ENCODE data around the gene NPAP1.

- TF ChIP-seq EZH2 (IDR thresholded peaks at IDR 0.05; ENCODE audit: insufficient read depth, poor library complexity, severe bottlenecking): no peak
- TF ChIP-seq EZH2phosphoT487 (IDR thresholded peaks at IDR 0.05; ENCODE audit: insufficient read depth, low read depth): no peak
Measured at GRCh38 chr15:24633082-24633481, 42.5 kb upstream of the NPAP1 start.

All from GM23248 (cell line).